HG03280 (cell line): ENCODE measurements around the gene CMYA5.

Source experiments
- ATAC-seq: cut with Tn5 transposase; IDR thresholded peaks from one replicate; pipeline ENCODE4 v1.9.1; 2021; ENCODE audit warnings: mild to moderate bottlenecking, moderate library complexity; ENCODE audit not compliant: unreplicated experiment

CMYA5 gene

GRCh38 chr5:79793304-79793703 lies 103.7 kb downstream of the CMYA5 start:
- ATAC-seq = no peak

- ATAC-seq = no peak
Measured at GRCh38 chr5:79793722-79794121, 104.1 kb downstream of the CMYA5 start.

GRCh38 chr5:79794347-79794746 lies 104.7 kb downstream of the CMYA5 start:
- ATAC-seq = no peak

GRCh38 chr5:79795764-79796398 lies 106.2 kb downstream of the CMYA5 start:
- ATAC-seq = no peak

- no peak for ATAC-seq
Measured at GRCh38 chr5:79798893-79799590, 109.4 kb downstream of the CMYA5 start.

- ATAC-seq = no peak
Measured at GRCh38 chr5:79800979-79801827, 111.6 kb downstream of the CMYA5 start.

GRCh38 chr5:79802406-79802805 lies 112.8 kb downstream of the CMYA5 start:
- ATAC-seq = no peak

GRCh38 chr5:79803007-79803406 lies 113.4 kb downstream of the CMYA5 start:
- no peak for ATAC-seq

GRCh38 chr5:79806741-79807140 lies 117.1 kb downstream of the CMYA5 start:
- ATAC-seq = no peak

- ATAC-seq = no peak
Measured at GRCh38 chr5:79809743-79810142, 120.1 kb downstream of the CMYA5 start.

- ATAC-seq = no peak
Measured at GRCh38 chr5:79811081-79811480, 121.4 kb downstream of the CMYA5 start.

GRCh38 chr5:79811904-79812303 lies 122.3 kb downstream of the CMYA5 start:
- ATAC-seq = no peak

- no peak for ATAC-seq
Measured at GRCh38 chr5:79814699-79815098, 125.1 kb downstream of the CMYA5 start.

- ATAC-seq = no peak
Measured at GRCh38 chr5:79816014-79816413, 126.4 kb downstream of the CMYA5 start.

- no peak for ATAC-seq
Measured at GRCh38 chr5:79820648-79821047, 131.0 kb downstream of the CMYA5 start.

GRCh38 chr5:79824444-79824843 lies 134.8 kb downstream of the CMYA5 start:
- ATAC-seq = no peak

- ATAC-seq = no peak
Measured at GRCh38 chr5:79825802-79826201, 136.2 kb downstream of the CMYA5 start.

GRCh38 chr5:79827159-79827629 lies 137.6 kb downstream of the CMYA5 start:
- ATAC-seq = no peak

GRCh38 chr5:79829260-79829659 lies 139.6 kb downstream of the CMYA5 start:
- ATAC-seq = no peak

GRCh38 chr5:79831381-79832309 lies 142.0 kb downstream of the CMYA5 start:
- ATAC-seq = no peak

- no peak for ATAC-seq
Measured at GRCh38 chr5:79832911-79833310, 143.3 kb downstream of the CMYA5 start.
